GM23338 (cell line): ENCODE data around the gene CHPF.

ENCODE experiments used
- CREB1 ChIP-seq: fragments of 250-450 bp; sonication (Bioruptor Pico); IDR thresholded peaks from 2 replicates; pipeline ENCODE4 v1.5.0; 2020; ENCODE audit warnings: low read depth, mild to moderate bottlenecking, moderate library complexity
- EZH2 ChIP-seq: fragments of 200-600 bp; sonication (generic); IDR thresholded peaks from one replicate; pipeline ENCODE4 v1.8.0; 2017; ENCODE audit warnings: antibody characterized with exemption, mild to moderate bottlenecking, low read depth; ENCODE audit not compliant: unreplicated experiment
- EZH2phosphoT487 ChIP-seq: fragments of 200-600 bp; sonication (generic); IDR thresholded peaks from one replicate; pipeline ENCODE4 v1.8.1; 2018; ENCODE audit warnings: antibody characterized with exemption; ENCODE audit not compliant: unreplicated experiment
- JUNB ChIP-seq: IDR thresholded peaks from one replicate; pipeline ENCODE4 v1.6.1; 2016; ENCODE audit warnings: antibody characterized with exemption; ENCODE audit not compliant: unreplicated experiment
- NANOG ChIP-seq: IDR thresholded peaks from 2 replicates; pipeline ENCODE4 v1.6.1; 2016; ENCODE audit warnings: antibody characterized with exemption, borderline replicate concordance
- POLR2AphosphoS5 ChIP-seq: IDR thresholded peaks from 2 replicates; pipeline ENCODE4 v1.6.1; 2016; ENCODE audit warnings: antibody characterized with exemption, low read depth
- ZNF114 ChIP-seq: fragments of 250-450 bp; sonication (Bioruptor Pico); IDR thresholded peaks from 2 replicates; pipeline ENCODE4 v1.5.0; 2020; ENCODE audit warnings: mild to moderate bottlenecking, moderate library complexity
- TF ChIP-seq, protein P1 (sequence below), 2 experiments: fragments of 200-600 bp in 1 of 2; sonication (generic) in 1 of 2; conservative IDR thresholded peaks; 2 replicates each; pipeline versions ENCODE4 v1.5.1 to v1.6.1; 2016 to 2017; ENCODE audit warnings: antibody characterized with exemption in 2 of 2, low read depth in 2 of 2, mild to moderate bottlenecking in 2 of 2, moderate library complexity in 1 of 2
- TF ChIP-seq, protein P2 (sequence below): IDR thresholded peaks from one replicate; pipeline ENCODE4 v1.6.1; 2018; ENCODE audit warnings: antibody characterized with exemption; ENCODE audit not compliant: unreplicated experiment
- TF ChIP-seq, protein P3 (sequence below): IDR thresholded peaks from 2 replicates; pipeline ENCODE4 v1.6.1; 2016; ENCODE audit warnings: antibody characterized with exemption

DNA sequence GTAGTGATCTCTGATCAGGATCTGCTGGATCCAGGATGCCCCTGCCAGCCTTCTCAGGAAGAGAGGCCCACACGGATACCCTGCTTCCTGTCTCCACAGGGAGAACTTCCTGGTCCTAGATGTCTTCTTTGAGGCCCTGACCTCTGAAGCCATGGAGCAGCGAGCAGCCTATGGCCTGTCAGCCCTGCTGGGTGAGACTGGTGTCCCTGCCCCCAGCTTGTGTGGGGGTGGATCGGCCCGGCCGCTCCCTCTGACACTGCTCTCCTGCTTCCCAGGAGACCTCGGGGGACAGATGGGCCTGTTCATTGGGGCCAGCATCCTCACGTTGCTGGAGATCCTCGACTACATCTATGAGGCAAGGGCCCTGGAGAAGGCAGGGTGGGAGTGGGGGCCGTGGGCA is 6.6 kb downstream of the CHPF start:
- TF ChIP-seq POLR2AphosphoS5 (peak; percentile 28), EZH2 (no peak), JUNB (no peak), CREB1 (no peak), NANOG (no peak), EZH2phosphoT487 (no peak), ZNF114 (no peak)
- TF ChIP-seq, protein P1, sequence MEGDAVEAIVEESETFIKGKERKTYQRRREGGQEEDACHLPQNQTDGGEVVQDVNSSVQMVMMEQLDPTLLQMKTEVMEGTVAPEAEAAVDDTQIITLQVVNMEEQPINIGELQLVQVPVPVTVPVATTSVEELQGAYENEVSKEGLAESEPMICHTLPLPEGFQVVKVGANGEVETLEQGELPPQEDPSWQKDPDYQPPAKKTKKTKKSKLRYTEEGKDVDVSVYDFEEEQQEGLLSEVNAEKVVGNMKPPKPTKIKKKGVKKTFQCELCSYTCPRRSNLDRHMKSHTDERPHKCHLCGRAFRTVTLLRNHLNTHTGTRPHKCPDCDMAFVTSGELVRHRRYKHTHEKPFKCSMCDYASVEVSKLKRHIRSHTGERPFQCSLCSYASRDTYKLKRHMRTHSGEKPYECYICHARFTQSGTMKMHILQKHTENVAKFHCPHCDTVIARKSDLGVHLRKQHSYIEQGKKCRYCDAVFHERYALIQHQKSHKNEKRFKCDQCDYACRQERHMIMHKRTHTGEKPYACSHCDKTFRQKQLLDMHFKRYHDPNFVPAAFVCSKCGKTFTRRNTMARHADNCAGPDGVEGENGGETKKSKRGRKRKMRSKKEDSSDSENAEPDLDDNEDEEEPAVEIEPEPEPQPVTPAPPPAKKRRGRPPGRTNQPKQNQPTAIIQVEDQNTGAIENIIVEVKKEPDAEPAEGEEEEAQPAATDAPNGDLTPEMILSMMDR (conservative IDR thresholded peaks at IDR 0.05; ENCODE audit: low read depth in 2 of 2), result no peak
- TF ChIP-seq, protein P2, sequence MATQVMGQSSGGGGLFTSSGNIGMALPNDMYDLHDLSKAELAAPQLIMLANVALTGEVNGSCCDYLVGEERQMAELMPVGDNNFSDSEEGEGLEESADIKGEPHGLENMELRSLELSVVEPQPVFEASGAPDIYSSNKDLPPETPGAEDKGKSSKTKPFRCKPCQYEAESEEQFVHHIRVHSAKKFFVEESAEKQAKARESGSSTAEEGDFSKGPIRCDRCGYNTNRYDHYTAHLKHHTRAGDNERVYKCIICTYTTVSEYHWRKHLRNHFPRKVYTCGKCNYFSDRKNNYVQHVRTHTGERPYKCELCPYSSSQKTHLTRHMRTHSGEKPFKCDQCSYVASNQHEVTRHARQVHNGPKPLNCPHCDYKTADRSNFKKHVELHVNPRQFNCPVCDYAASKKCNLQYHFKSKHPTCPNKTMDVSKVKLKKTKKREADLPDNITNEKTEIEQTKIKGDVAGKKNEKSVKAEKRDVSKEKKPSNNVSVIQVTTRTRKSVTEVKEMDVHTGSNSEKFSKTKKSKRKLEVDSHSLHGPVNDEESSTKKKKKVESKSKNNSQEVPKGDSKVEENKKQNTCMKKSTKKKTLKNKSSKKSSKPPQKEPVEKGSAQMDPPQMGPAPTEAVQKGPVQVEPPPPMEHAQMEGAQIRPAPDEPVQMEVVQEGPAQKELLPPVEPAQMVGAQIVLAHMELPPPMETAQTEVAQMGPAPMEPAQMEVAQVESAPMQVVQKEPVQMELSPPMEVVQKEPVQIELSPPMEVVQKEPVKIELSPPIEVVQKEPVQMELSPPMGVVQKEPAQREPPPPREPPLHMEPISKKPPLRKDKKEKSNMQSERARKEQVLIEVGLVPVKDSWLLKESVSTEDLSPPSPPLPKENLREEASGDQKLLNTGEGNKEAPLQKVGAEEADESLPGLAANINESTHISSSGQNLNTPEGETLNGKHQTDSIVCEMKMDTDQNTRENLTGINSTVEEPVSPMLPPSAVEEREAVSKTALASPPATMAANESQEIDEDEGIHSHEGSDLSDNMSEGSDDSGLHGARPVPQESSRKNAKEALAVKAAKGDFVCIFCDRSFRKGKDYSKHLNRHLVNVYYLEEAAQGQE, result no peak
- TF ChIP-seq, protein P3, sequence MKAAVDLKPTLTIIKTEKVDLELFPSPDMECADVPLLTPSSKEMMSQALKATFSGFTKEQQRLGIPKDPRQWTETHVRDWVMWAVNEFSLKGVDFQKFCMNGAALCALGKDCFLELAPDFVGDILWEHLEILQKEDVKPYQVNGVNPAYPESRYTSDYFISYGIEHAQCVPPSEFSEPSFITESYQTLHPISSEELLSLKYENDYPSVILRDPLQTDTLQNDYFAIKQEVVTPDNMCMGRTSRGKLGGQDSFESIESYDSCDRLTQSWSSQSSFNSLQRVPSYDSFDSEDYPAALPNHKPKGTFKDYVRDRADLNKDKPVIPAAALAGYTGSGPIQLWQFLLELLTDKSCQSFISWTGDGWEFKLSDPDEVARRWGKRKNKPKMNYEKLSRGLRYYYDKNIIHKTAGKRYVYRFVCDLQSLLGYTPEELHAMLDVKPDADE, result no peak
